ENCODE results near the gene DACH1.

DACH1 gene

GRCh38 chr13:71602344-71602743 is 264.7 kb downstream of the DACH1 start:
- no CpG with 5 or more reads among the region's 3 CpGs for WGBS, 2 donors (ENCODE audit: extremely low coverage in 2 of 2, insufficient read length in 2 of 2, insufficient replicate concordance in 1 of 2)
- H3K23ac ChIP-seq (ENCODE audit: low read depth, low read length, poor library complexity), result no peak overlapping the region
- H3K36me3 ChIP-seq (replicated peaks in 1 of 2; ENCODE audit: control insufficient read depth in 2 of 2, insufficient read depth in 2 of 2, low read length in 2 of 2), result no peaks in the 10 kb centered on the region
- no peak for DNase-seq (ENCODE audit: low spot score)
- H3K4me2 ChIP-seq (ENCODE audit: insufficient read depth, low read length, poor library complexity, severe bottlenecking), result no peak overlapping the region
- H3K18ac ChIP-seq (ENCODE audit: low read length), result no peak overlapping the region
- H3K9ac ChIP-seq (ENCODE audit: low read depth, low read length, poor library complexity), result no peak overlapping the region
- H3K27me3 ChIP-seq (ENCODE audit: control insufficient read depth in 3 of 3, insufficient read depth in 3 of 3, low read depth in 1 of 3, low read length in 3 of 3), result no peaks in the 10 kb centered on the region
- H3K9me3 ChIP-seq (replicated peaks in 1 of 2; ENCODE audit: control insufficient read depth in 2 of 2, insufficient read depth in 1 of 2, low read depth in 1 of 2, low read length in 2 of 2), result no peaks in the 10 kb centered on the region
- H3K4me3 ChIP-seq (ENCODE audit: low read length in 2 of 2), result no peak overlapping the region
- H3K27ac ChIP-seq (replicated peaks; ENCODE audit: low read length), result no peak overlapping the region
- no peak overlapping the region for H2AFZ ChIP-seq (ENCODE audit: low read length)
- no peak overlapping the region for H4K8ac ChIP-seq (ENCODE audit: low read depth, low read length)
- no peak overlapping the region for H4K91ac ChIP-seq (ENCODE audit: low read depth, low read length, poor library complexity)
- no peaks in the 10 kb centered on the region for H3K79me1 ChIP-seq (ENCODE audit: low read depth, low read length)
- H2BK5ac ChIP-seq (ENCODE audit: low read length), result no peak overlapping the region
- H3K14ac ChIP-seq (ENCODE audit: low read length), result no peak overlapping the region
- H2AK5ac ChIP-seq (ENCODE audit: low read depth, low read length), result no peak overlapping the region
- H2BK12ac ChIP-seq (ENCODE audit: low read length), result no peak overlapping the region
- H2BK15ac ChIP-seq (ENCODE audit: low read length), result no peak overlapping the region
- no peak overlapping the region for H3K4ac ChIP-seq (ENCODE audit: low read length)
- no peaks in the 10 kb centered on the region for H3K4me1 ChIP-seq (ENCODE audit: control insufficient read depth in 2 of 2, insufficient read depth in 1 of 2, low read depth in 1 of 2, low read length in 2 of 2)
- H2BK120ac ChIP-seq (ENCODE audit: low read depth, low read length), result no peak overlapping the region

DNA sequence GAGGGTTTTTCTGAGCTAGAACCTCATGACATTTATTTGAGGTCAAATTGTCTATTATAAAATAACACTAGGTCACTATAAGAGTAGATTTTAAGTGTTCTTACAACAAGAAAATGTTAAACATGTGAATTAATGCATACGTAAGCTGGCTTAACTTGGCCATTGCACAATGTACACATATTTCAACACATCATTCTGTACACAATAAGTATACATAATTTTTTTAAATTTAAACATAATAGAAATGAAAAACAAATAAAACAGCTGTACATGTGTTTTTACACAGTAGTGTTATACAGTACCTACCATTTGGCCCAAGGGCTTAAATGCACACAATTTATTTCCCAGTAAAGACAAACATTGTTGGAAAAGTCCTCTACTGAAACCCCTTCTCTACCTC is 269.9 kb downstream of the DACH1 start:
- H3K23ac ChIP-seq (ENCODE audit: low read depth, low read length, poor library complexity), result no peak overlapping the region
- H2BK12ac ChIP-seq (ENCODE audit: low read length), result no peak overlapping the region
- H2BK5ac ChIP-seq (ENCODE audit: low read length), result no peak overlapping the region
- H2BK120ac ChIP-seq (ENCODE audit: low read depth, low read length), result no peak overlapping the region
- DNase-seq (ENCODE audit: low spot score), result no peak
- WGBS, 2 donors (ENCODE audit: extremely low coverage in 2 of 2, insufficient read length in 2 of 2, insufficient replicate concordance in 1 of 2), result no CpG with 5 or more reads among the region's 1 CpG
- no peak overlapping the region for H3K4ac ChIP-seq (ENCODE audit: low read length)
- H3K9ac ChIP-seq (ENCODE audit: low read depth, low read length, poor library complexity), result no peak overlapping the region
- H2AK5ac ChIP-seq (ENCODE audit: low read depth, low read length), result no peak overlapping the region
- no peaks in the 10 kb centered on the region for H3K36me3 ChIP-seq (replicated peaks in 1 of 2; ENCODE audit: control insufficient read depth in 2 of 2, insufficient read depth in 2 of 2, low read length in 2 of 2)
- no peaks in the 10 kb centered on the region for H3K79me1 ChIP-seq (ENCODE audit: low read depth, low read length)
- no peak overlapping the region for H4K91ac ChIP-seq (ENCODE audit: low read depth, low read length, poor library complexity)
- no peak overlapping the region for H2BK15ac ChIP-seq (ENCODE audit: low read length)
- no peak overlapping the region for H2AFZ ChIP-seq (ENCODE audit: low read length)
- no peak overlapping the region for H3K18ac ChIP-seq (ENCODE audit: low read length)
- no peaks in the 10 kb centered on the region for H3K4me1 ChIP-seq (ENCODE audit: control insufficient read depth in 2 of 2, insufficient read depth in 1 of 2, low read depth in 1 of 2, low read length in 2 of 2)
- no peak overlapping the region for H3K27ac ChIP-seq (replicated peaks; ENCODE audit: low read length)
- no peak overlapping the region for H3K14ac ChIP-seq (ENCODE audit: low read length)
- no peak overlapping the region for H3K4me3 ChIP-seq (ENCODE audit: low read length in 2 of 2)
- H3K4me2 ChIP-seq (ENCODE audit: insufficient read depth, low read length, poor library complexity, severe bottlenecking), result no peak overlapping the region
- no peak overlapping the region for H4K8ac ChIP-seq (ENCODE audit: low read depth, low read length)
- no peaks in the 10 kb centered on the region for H3K9me3 ChIP-seq (replicated peaks in 1 of 2; ENCODE audit: control insufficient read depth in 2 of 2, insufficient read depth in 1 of 2, low read depth in 1 of 2, low read length in 2 of 2)
- no peaks in the 10 kb centered on the region for H3K27me3 ChIP-seq (ENCODE audit: control insufficient read depth in 3 of 3, insufficient read depth in 3 of 3, low read depth in 1 of 3, low read length in 3 of 3)

DNA sequence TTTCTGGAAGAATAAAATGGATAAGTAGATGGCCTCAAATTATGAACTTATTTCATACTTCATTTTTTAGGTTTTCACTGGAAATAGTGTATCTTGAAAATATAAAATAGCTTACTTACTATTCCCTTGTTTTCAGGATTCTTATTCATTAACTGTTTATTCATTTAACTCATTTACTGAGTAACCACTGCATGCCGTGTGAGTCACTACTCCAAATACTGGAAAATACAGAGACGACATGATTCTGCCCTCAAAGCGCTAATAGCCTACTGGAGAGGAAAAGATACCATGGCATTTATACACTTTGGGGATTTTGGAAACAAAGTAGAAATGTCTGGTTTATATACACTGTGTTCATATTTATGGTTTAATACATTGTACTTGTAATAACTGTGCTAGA is 270.9 kb downstream of the DACH1 start:
- no peaks in the 10 kb centered on the region for H3K4me1 ChIP-seq (ENCODE audit: control insufficient read depth in 2 of 2, insufficient read depth in 1 of 2, low read depth in 1 of 2, low read length in 2 of 2)
- H2BK12ac ChIP-seq (ENCODE audit: low read length), result no peak overlapping the region
- no peak overlapping the region for H3K14ac ChIP-seq (ENCODE audit: low read length)
- no peaks in the 10 kb centered on the region for H3K9me3 ChIP-seq (replicated peaks in 1 of 2; ENCODE audit: control insufficient read depth in 2 of 2, insufficient read depth in 1 of 2, low read depth in 1 of 2, low read length in 2 of 2)
- no peaks in the 10 kb centered on the region for H3K36me3 ChIP-seq (replicated peaks in 1 of 2; ENCODE audit: control insufficient read depth in 2 of 2, insufficient read depth in 2 of 2, low read length in 2 of 2)
- no peak overlapping the region for H2BK5ac ChIP-seq (ENCODE audit: low read length)
- H3K4me3 ChIP-seq (ENCODE audit: low read length in 2 of 2), result no peak overlapping the region
- no peak overlapping the region for H4K91ac ChIP-seq (ENCODE audit: low read depth, low read length, poor library complexity)
- no peak overlapping the region for H4K8ac ChIP-seq (ENCODE audit: low read depth, low read length)
- WGBS, 2 donors (ENCODE audit: extremely low coverage in 2 of 2, insufficient read length in 2 of 2, insufficient replicate concordance in 1 of 2), result no CpG with 5 or more reads among the region's 3 CpGs
- no peak overlapping the region for H3K4ac ChIP-seq (ENCODE audit: low read length)
- no peak overlapping the region for H2BK120ac ChIP-seq (ENCODE audit: low read depth, low read length)
- no peak overlapping the region for H3K4me2 ChIP-seq (ENCODE audit: insufficient read depth, low read length, poor library complexity, severe bottlenecking)
- no peak for DNase-seq (ENCODE audit: low spot score)
- H3K18ac ChIP-seq (ENCODE audit: low read length), result no peak overlapping the region
- H2AFZ ChIP-seq (ENCODE audit: low read length), result no peak overlapping the region
- H3K79me1 ChIP-seq (ENCODE audit: low read depth, low read length), result no peaks in the 10 kb centered on the region
- H2AK5ac ChIP-seq (ENCODE audit: low read depth, low read length), result no peak overlapping the region
- H3K27ac ChIP-seq (replicated peaks; ENCODE audit: low read length), result no peak overlapping the region
- H3K9ac ChIP-seq (ENCODE audit: low read depth, low read length, poor library complexity), result no peak overlapping the region
- no peaks in the 10 kb centered on the region for H3K27me3 ChIP-seq (ENCODE audit: control insufficient read depth in 3 of 3, insufficient read depth in 3 of 3, low read depth in 1 of 3, low read length in 3 of 3)
- H2BK15ac ChIP-seq (ENCODE audit: low read length), result no peak overlapping the region
- no peak overlapping the region for H3K23ac ChIP-seq (ENCODE audit: low read depth, low read length, poor library complexity)

DNA sequence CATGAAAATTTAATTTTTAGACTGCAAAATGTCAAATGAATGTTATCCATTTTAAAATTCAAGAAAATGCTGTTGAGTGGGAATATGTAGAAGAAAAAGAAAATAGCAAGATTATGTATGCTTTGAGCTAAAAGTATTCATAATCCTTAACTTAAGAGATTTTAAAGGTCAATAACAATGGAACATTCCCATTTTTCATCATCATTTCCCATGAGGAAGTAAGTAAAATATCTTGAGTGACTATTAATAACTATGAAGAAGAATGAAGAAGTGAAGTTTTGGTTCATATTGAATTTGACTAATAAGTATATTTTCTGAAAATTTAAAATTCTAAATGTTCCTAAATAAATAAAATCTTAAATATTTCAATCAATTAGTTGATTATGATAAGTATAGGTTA is 273.4 kb downstream of the DACH1 start:
- Histone ChIP-seq H3K9ac (ENCODE audit: low read depth, low read length, poor library complexity) (no peak overlapping the region), H3K4me1 (ENCODE audit: control insufficient read depth in 2 of 2, insufficient read depth in 1 of 2, low read depth in 1 of 2, low read length in 2 of 2) (no peaks in the 10 kb centered on the region), H2AFZ (ENCODE audit: low read length) (no peak overlapping the region), H3K14ac (ENCODE audit: low read length) (no peak overlapping the region), H2AK5ac (ENCODE audit: low read depth, low read length) (no peak overlapping the region), H4K8ac (ENCODE audit: low read depth, low read length) (no peak overlapping the region), H2BK5ac (ENCODE audit: low read length) (no peak overlapping the region), H3K79me1 (ENCODE audit: low read depth, low read length) (no peaks in the 10 kb centered on the region), H2BK12ac (ENCODE audit: low read length) (no peak overlapping the region), H4K91ac (ENCODE audit: low read depth, low read length, poor library complexity) (no peak overlapping the region), H2BK15ac (ENCODE audit: low read length) (no peak overlapping the region), H3K27ac (replicated peaks; ENCODE audit: low read length) (no peak overlapping the region), H3K23ac (ENCODE audit: low read depth, low read length, poor library complexity) (no peak overlapping the region), H3K18ac (ENCODE audit: low read length) (no peak overlapping the region), H3K4ac (ENCODE audit: low read length) (no peak overlapping the region), H3K9me3 (replicated peaks in 1 of 2; ENCODE audit: control insufficient read depth in 2 of 2, insufficient read depth in 1 of 2, low read depth in 1 of 2, low read length in 2 of 2) (no peaks in the 10 kb centered on the region), H3K36me3 (replicated peaks in 1 of 2; ENCODE audit: control insufficient read depth in 2 of 2, insufficient read depth in 2 of 2, low read length in 2 of 2) (no peaks in the 10 kb centered on the region), H3K4me3 (ENCODE audit: low read length in 2 of 2) (no peak overlapping the region), H3K27me3 (ENCODE audit: control insufficient read depth in 3 of 3, insufficient read depth in 3 of 3, low read depth in 1 of 3, low read length in 3 of 3) (no peaks in the 10 kb centered on the region), H3K4me2 (ENCODE audit: insufficient read depth, low read length, poor library complexity, severe bottlenecking) (no peak overlapping the region), H2BK120ac (ENCODE audit: low read depth, low read length) (no peak overlapping the region)
- DNase-seq (ENCODE audit: low spot score), result no peak
